Kidney epithelial cell (primary cell): ENCODE measurements around the gene RPS19BP1. TPM values are rescaled to one million over a fixed set of nuclear protein-coding genes. Genes with fewer than 3 reads are reported as not detected.

Experiments
- DNase-seq: peaks from one replicate; pipeline ENCODE4 v3.0.0-alpha.2; 2010; ENCODE audit warnings: low read depth
- H3K27me3 ChIP-seq: 2 replicates; pipeline ENCODE4 v1.6.0; 2011; ENCODE audit warnings: low read length; ENCODE audit not compliant: control insufficient read depth, insufficient read depth
- H3K36me3 ChIP-seq: 2 replicates; pipeline ENCODE4 v1.5.1; 2011; ENCODE audit warnings: low read length; ENCODE audit not compliant: control insufficient read depth, insufficient read depth
- H3K4me3 ChIP-seq: 2 replicates; pipeline ENCODE4 v1.5.1; 2011; ENCODE audit warnings: low read depth, mild to moderate bottlenecking, control low read depth, low read length
- CTCF ChIP-seq: IDR thresholded peaks from 2 replicates; pipeline ENCODE4 v1.5.1; 2011; ENCODE audit warnings: mild to moderate bottlenecking, moderate library complexity, low read length, control low read depth, inconsistent platforms; ENCODE audit not compliant: insufficient read depth, poor library complexity, severe bottlenecking
- total RNA-seq: library from RNA; depleted of rRNA; stranded (reverse); fragments of >200 nt; gene quantifications from 2 replicates; pipeline ENCODE4 v1.2.3, GENCODE V29; 2015

The RPS19BP1 gene
- total RNA-seq, 1 donor from 2014 or later: 121 TPM

GRCh38 chr22:39563571-39564428, 31.3 kb upstream of the RPS19BP1 start:
- Histone ChIP-seq H3K4me3 (no peak overlapping the region), H3K36me3 (no peaks in the 10 kb centered on the region), H3K27me3 (peaks cover 48% of the 10 kb centered on the region)
- TF ChIP-seq CTCF: no peak
- no peak for DNase-seq

- no peak for TF ChIP-seq CTCF
- Histone ChIP-seq H3K36me3 (no peaks in the 10 kb centered on the region), H3K27me3 (peaks cover 56% of the 10 kb centered on the region), H3K4me3 (no peak overlapping the region)
- no peak for DNase-seq
Measured at GRCh38 chr22:39562839-39563489, 30.4 kb upstream of the RPS19BP1 start.

- no peak for DNase-seq
- Histone ChIP-seq H3K27me3 (peaks cover 75% of the 10 kb centered on the region), H3K36me3 (no peaks in the 10 kb centered on the region), H3K4me3 (no peak overlapping the region)
- TF ChIP-seq CTCF: no peak
Measured at GRCh38 chr22:39560127-39560526, 27.6 kb upstream of the RPS19BP1 start.

GRCh38 chr22:39559456-39560105, 27.0 kb upstream of the RPS19BP1 start:
- Histone ChIP-seq H3K27me3 (peaks cover 75% of the 10 kb centered on the region), H3K36me3 (no peaks in the 10 kb centered on the region), H3K4me3 (no peak overlapping the region)
- TF ChIP-seq CTCF: peak; percentile 66
- no peak for DNase-seq

- no peak for DNase-seq
- Histone ChIP-seq H3K36me3 (no peaks in the 10 kb centered on the region), H3K27me3 (peaks cover 75% of the 10 kb centered on the region), H3K4me3 (no peak overlapping the region)
- TF ChIP-seq CTCF: no peak
Measured at GRCh38 chr22:39558950-39559349, 26.4 kb upstream of the RPS19BP1 start.
